Measurements from ENCODE around the gene ME3. TPM values are rescaled to one million over a fixed set of nuclear protein-coding genes. Genes with fewer than 3 reads are reported as not detected.

Gene ME3
- total and polyA plus RNA-seq, 4 donors, result 7.4 to 38.7 (median 21.2) TPM

DNA sequence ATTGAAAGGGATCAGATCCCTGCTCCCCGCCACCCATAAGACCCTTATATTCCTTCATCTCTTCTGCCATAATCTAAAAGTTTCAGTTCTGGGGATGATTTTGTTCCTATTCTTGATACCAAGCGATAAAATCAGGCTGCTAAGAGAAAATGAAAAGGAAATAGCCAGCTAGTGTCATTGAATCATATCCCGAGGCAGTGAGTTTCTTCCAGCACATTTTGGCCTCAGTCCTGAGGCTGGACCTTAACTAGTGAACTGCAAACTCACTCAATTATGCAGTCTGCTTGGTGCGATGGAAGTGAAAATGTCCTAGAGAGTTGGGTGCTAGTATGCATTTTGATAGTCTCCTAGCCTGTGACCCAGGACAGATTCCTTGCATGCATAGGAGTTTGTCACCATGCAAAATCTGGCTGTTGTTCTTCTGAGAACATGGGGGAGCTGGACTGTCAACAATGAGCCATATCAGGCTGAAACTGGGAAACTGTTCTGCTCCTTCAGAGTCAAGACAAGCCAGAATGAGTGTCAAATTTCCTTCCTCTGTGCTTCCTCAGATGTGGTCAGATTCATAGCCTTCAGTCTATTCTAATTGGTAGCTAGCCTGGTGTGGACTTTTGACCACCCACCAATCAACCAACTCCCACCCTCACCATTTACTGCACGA is 194.8 kb downstream of the ME3 start:
- TF ChIP-seq, protein P1, sequence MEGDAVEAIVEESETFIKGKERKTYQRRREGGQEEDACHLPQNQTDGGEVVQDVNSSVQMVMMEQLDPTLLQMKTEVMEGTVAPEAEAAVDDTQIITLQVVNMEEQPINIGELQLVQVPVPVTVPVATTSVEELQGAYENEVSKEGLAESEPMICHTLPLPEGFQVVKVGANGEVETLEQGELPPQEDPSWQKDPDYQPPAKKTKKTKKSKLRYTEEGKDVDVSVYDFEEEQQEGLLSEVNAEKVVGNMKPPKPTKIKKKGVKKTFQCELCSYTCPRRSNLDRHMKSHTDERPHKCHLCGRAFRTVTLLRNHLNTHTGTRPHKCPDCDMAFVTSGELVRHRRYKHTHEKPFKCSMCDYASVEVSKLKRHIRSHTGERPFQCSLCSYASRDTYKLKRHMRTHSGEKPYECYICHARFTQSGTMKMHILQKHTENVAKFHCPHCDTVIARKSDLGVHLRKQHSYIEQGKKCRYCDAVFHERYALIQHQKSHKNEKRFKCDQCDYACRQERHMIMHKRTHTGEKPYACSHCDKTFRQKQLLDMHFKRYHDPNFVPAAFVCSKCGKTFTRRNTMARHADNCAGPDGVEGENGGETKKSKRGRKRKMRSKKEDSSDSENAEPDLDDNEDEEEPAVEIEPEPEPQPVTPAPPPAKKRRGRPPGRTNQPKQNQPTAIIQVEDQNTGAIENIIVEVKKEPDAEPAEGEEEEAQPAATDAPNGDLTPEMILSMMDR (IDR thresholded peaks at IDR 0.05; ENCODE audit: control extremely low read depth, extremely low read depth), result no peak
- WGBS, 2 donors, result 74 to 85% methylated on average over 5 of the region's 5 CpGs
- H3K4me1 ChIP-seq (ENCODE audit: control insufficient read depth in 5 of 5, insufficient read depth in 5 of 5, low read length in 5 of 5), result peaks cover 2 to 20% (median 8%) of the 10 kb centered on the region in 5 donors
- DNase-seq, result peak in 1 of 3 donors; percentile 69
- no peak for ATAC-seq (ENCODE audit: insufficient read depth, low FRiP score)
- H3K9ac ChIP-seq (ENCODE audit: insufficient read depth in 1 of 2, low read length in 2 of 2), result no peak overlapping the region
- no peaks in the 10 kb centered on the region for H3K36me3 ChIP-seq (ENCODE audit: control insufficient read depth in 4 of 4, insufficient read depth in 4 of 4, low read length in 4 of 4)
- peak overlapping the region in 1 of 2 donors; percentile 4 for H3K27ac ChIP-seq (ENCODE audit: low read depth in 1 of 2, low read length in 1 of 2)
- no peak overlapping the region for H3K4me3 ChIP-seq
- H3K9me3 ChIP-seq (ENCODE audit: control insufficient read depth in 4 of 4, insufficient read depth in 3 of 4, low read length in 3 of 4), result no peaks in the 10 kb centered on the region
- no peaks in the 10 kb centered on the region for H3K27me3 ChIP-seq (ENCODE audit: control insufficient read depth in 3 of 3, insufficient read depth in 3 of 3, low read length in 2 of 3)

GRCh38 chr11:86476109-86476861 is 196.1 kb downstream of the ME3 start:
- no peaks in the 10 kb centered on the region for H3K36me3 ChIP-seq (ENCODE audit: control insufficient read depth in 4 of 4, insufficient read depth in 4 of 4, low read length in 4 of 4)
- peak overlapping the region in 1 of 2 donors; percentile 56 for H3K27ac ChIP-seq (ENCODE audit: low read depth in 1 of 2, low read length in 1 of 2)
- no peaks in the 10 kb centered on the region for H3K9me3 ChIP-seq (ENCODE audit: control insufficient read depth in 4 of 4, insufficient read depth in 3 of 4, low read length in 3 of 4)
- H3K4me3 ChIP-seq, result no peak overlapping the region
- TF ChIP-seq, protein P1 (IDR thresholded peaks at IDR 0.05; ENCODE audit: control extremely low read depth, extremely low read depth), result no peak
- H3K9ac ChIP-seq (ENCODE audit: insufficient read depth in 1 of 2, low read length in 2 of 2), result no peak overlapping the region
- DNase-seq, result peak in 1 of 3 donors; percentile 65
- no peaks in the 10 kb centered on the region for H3K27me3 ChIP-seq (ENCODE audit: control insufficient read depth in 3 of 3, insufficient read depth in 3 of 3, low read length in 2 of 3)
- WGBS, 2 donors, result 71 to 81% methylated on average over 6 of the region's 6 CpGs
- peaks cover 2 to 20% (median 8%) of the 10 kb centered on the region in 5 donors for H3K4me1 ChIP-seq (ENCODE audit: control insufficient read depth in 5 of 5, insufficient read depth in 5 of 5, low read length in 5 of 5)
- ATAC-seq (ENCODE audit: insufficient read depth, low FRiP score), result no peak

GRCh38 chr11:86475027-86475426 is 197.4 kb downstream of the ME3 start:
- 93 to 95% methylated on average over 3 of the region's 3 CpGs for WGBS, 2 donors
- TF ChIP-seq, protein P1 (IDR thresholded peaks at IDR 0.05; ENCODE audit: control extremely low read depth, extremely low read depth), result no peak

More at GRCh38 chr11:86475027-86475426, 197.4 kb downstream of the ME3 start:
- Histone ChIP-seq H3K9me3 (ENCODE audit: control insufficient read depth in 4 of 4, insufficient read depth in 3 of 4, low read length in 3 of 4) (no peaks in the 10 kb centered on the region), H3K27me3 (ENCODE audit: control insufficient read depth in 3 of 3, insufficient read depth in 3 of 3, low read length in 2 of 3) (no peaks in the 10 kb centered on the region), H3K27ac (ENCODE audit: low read depth in 1 of 2, low read length in 1 of 2) (no peak overlapping the region), H3K4me1 (ENCODE audit: control insufficient read depth in 5 of 5, insufficient read depth in 5 of 5, low read length in 5 of 5) (peaks cover 2 to 20% (median 8%) of the 10 kb centered on the region in 5 donors), H3K4me3 (no peak overlapping the region), H3K9ac (ENCODE audit: insufficient read depth in 1 of 2, low read length in 2 of 2) (no peak overlapping the region), H3K36me3 (ENCODE audit: control insufficient read depth in 4 of 4, insufficient read depth in 4 of 4, low read length in 4 of 4) (no peaks in the 10 kb centered on the region)
- no peak for ATAC-seq (ENCODE audit: insufficient read depth, low FRiP score)
- no peak for DNase-seq
